ENCODE data around the gene PRKCE. TPM values are rescaled to one million over a fixed set of nuclear protein-coding genes. Genes with fewer than 3 reads are reported as not detected.

PRKCE gene
- total RNA-seq, 1 donor from 2014 or later = 24.2 TPM

GRCh38 chr2:46096260-46096659 lies 444.8 kb downstream of the PRKCE start:
- DNase-seq (ENCODE audit: low spot score) = no peak
- peaks cover 12% of the 10 kb centered on the region for H3K36me3 Mint-ChIP-seq (ENCODE audit: low read depth, unreplicated experiment)
- H3K27me3 Mint-ChIP-seq (ENCODE audit: unreplicated experiment) = no peaks in the 10 kb centered on the region
- no peak overlapping the region for H3K4me3 Mint-ChIP-seq (ENCODE audit: unreplicated experiment)
- no peak for TF ChIP-seq CTCF (IDR thresholded peaks at IDR 0.05; ENCODE audit: unreplicated experiment)
- H3K9me3 Mint-ChIP-seq (ENCODE audit: unreplicated experiment) = no peaks in the 10 kb centered on the region
- H3K27ac Mint-ChIP-seq (ENCODE audit: unreplicated experiment) = no peak overlapping the region
- peaks cover 12% of the 10 kb centered on the region for H3K4me1 Mint-ChIP-seq (ENCODE audit: unreplicated experiment)

- Mint-ChIP-seq H3K4me3 (ENCODE audit: unreplicated experiment) (no peak overlapping the region), H3K27ac (ENCODE audit: unreplicated experiment) (no peak overlapping the region), H3K27me3 (ENCODE audit: unreplicated experiment) (no peaks in the 10 kb centered on the region), H3K9me3 (ENCODE audit: unreplicated experiment) (no peaks in the 10 kb centered on the region), H3K4me1 (ENCODE audit: unreplicated experiment) (peaks cover 7% of the 10 kb centered on the region), H3K36me3 (ENCODE audit: low read depth, unreplicated experiment) (peaks cover 12% of the 10 kb centered on the region)
- no peak for DNase-seq (ENCODE audit: low spot score)
- TF ChIP-seq CTCF (IDR thresholded peaks at IDR 0.05; ENCODE audit: unreplicated experiment) = no peak
Observed at GRCh38 chr2:46097714-46098480, 446.4 kb downstream of the PRKCE start.

GRCh38 chr2:46098621-46099062 lies 447.2 kb downstream of the PRKCE start:
- Mint-ChIP-seq H3K27ac (ENCODE audit: unreplicated experiment) (no peak overlapping the region), H3K9me3 (ENCODE audit: unreplicated experiment) (no peaks in the 10 kb centered on the region), H3K4me1 (ENCODE audit: unreplicated experiment) (peaks cover 7% of the 10 kb centered on the region), H3K36me3 (ENCODE audit: low read depth, unreplicated experiment) (peaks cover 18% of the 10 kb centered on the region), H3K4me3 (ENCODE audit: unreplicated experiment) (no peak overlapping the region), H3K27me3 (ENCODE audit: unreplicated experiment) (no peaks in the 10 kb centered on the region)
- TF ChIP-seq CTCF (IDR thresholded peaks at IDR 0.05; ENCODE audit: unreplicated experiment) = no peak
- no peak for DNase-seq (ENCODE audit: low spot score)

- no peak overlapping the region for H3K27ac Mint-ChIP-seq (ENCODE audit: unreplicated experiment)
- peaks cover 7% of the 10 kb centered on the region for H3K4me1 Mint-ChIP-seq (ENCODE audit: unreplicated experiment)
- TF ChIP-seq CTCF (IDR thresholded peaks at IDR 0.05; ENCODE audit: unreplicated experiment) = no peak
- H3K36me3 Mint-ChIP-seq (ENCODE audit: low read depth, unreplicated experiment) = peaks cover 31% of the 10 kb centered on the region
- H3K9me3 Mint-ChIP-seq (ENCODE audit: unreplicated experiment) = peaks cover 8% of the 10 kb centered on the region
- H3K27me3 Mint-ChIP-seq (ENCODE audit: unreplicated experiment) = no peaks in the 10 kb centered on the region
- no peak for DNase-seq (ENCODE audit: low spot score)
- no peak overlapping the region for H3K4me3 Mint-ChIP-seq (ENCODE audit: unreplicated experiment)
Observed at GRCh38 chr2:46101557-46102220, 450.2 kb downstream of the PRKCE start.

GRCh38 chr2:46106690-46107089 lies 455.2 kb downstream of the PRKCE start:
- no peaks in the 10 kb centered on the region for H3K27me3 Mint-ChIP-seq (ENCODE audit: unreplicated experiment)
- no peak overlapping the region for H3K27ac Mint-ChIP-seq (ENCODE audit: unreplicated experiment)
- peaks cover 31% of the 10 kb centered on the region for H3K36me3 Mint-ChIP-seq (ENCODE audit: low read depth, unreplicated experiment)
- DNase-seq (ENCODE audit: low spot score) = no peak
- no peak for TF ChIP-seq CTCF (IDR thresholded peaks at IDR 0.05; ENCODE audit: unreplicated experiment)
- peaks cover 8% of the 10 kb centered on the region for H3K9me3 Mint-ChIP-seq (ENCODE audit: unreplicated experiment)
- H3K4me1 Mint-ChIP-seq (ENCODE audit: unreplicated experiment) = peaks cover 4% of the 10 kb centered on the region
- H3K4me3 Mint-ChIP-seq (ENCODE audit: unreplicated experiment) = no peak overlapping the region

Measured in endothelial cell (in vitro differentiated cells).